AG04450 (cell line): ENCODE data around the gene NTRK2. TPM values are rescaled to one million over a fixed set of nuclear protein-coding genes. Genes with fewer than 3 reads are reported as not detected.

Experiments
- CTCF ChIA-PET: fragments of 300-600, 350-600 bp; formaldehyde crosslinking; extraction: SDS; loops from one replicate; lab custom pipeline; 2022; ENCODE audit warnings: antibody characterized with exemption, inconsistent platforms; lab: Charles Lee
- POLR2A ChIA-PET: fragments of 350-600 bp; formaldehyde crosslinking; extraction: SDS; loops from one replicate; lab custom pipeline; 2021; ENCODE audit warnings: antibody characterized with exemption, inconsistent platforms; lab: Yijun Ruan, JAX
- DNase-seq: peaks from one replicate; pipeline ENCODE4 v3.0.0-alpha.2; 2011; ENCODE audit warnings: low read depth, low spot score
- H3K27ac ChIP-seq: one replicate; pipeline ENCODE4 v1.5.1; 2012; ENCODE audit warnings: low read depth, low read length, control low read depth
- H3K27me3 ChIP-seq: one replicate; pipeline ENCODE4 v1.6.0; 2012; ENCODE audit warnings: low read length; ENCODE audit not compliant: control insufficient read depth, insufficient read depth
- H3K4me3 ChIP-seq: 2 replicates; pipeline ENCODE4 v1.5.1; 2011; ENCODE audit warnings: mild to moderate bottlenecking, low read depth, low read length, control low read depth
- H3K9me3 ChIP-seq: 2 replicates; pipeline ENCODE4 v1.5.1; 2012; ENCODE audit warnings: low read length; ENCODE audit not compliant: control insufficient read depth, insufficient read depth
- polyA plus RNA-seq: library from polyadenylated mRNA; depleted of rRNA; stranded (reverse); fragments of >200 nt; gene quantifications from 2 replicates; pipeline ENCODE4 v1.2.3, GENCODE V29; 2011
- TF ChIP-seq, protein P1 (sequence below): IDR thresholded peaks from 2 replicates; pipeline ENCODE4 v1.5.1; 2011; ENCODE audit warnings: low read depth, low read length, control low read depth, inconsistent platforms

Gene NTRK2
- polyA plus RNA-seq, 1 experiment: not detected

DNA sequence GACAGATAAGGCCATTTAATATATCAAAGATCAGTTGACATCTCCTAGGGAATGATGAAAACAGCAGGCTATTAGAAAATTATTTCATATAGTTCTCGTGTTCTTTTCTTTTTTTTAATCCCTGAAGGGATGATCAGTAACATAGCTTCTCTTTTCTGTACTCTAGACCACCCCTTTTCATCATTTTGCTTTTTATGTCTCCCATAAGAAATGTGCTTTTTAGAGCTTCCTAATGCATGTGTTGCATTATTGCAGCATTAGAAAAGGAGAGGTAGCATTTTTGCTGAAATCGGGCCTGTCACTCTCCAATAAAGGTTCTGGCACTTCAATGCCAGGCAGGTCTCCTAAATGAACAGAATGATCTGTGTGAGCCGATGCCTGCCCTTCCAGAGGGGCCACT, 143.3 kb downstream of the NTRK2 start:
- POLR2A ChIA-PET: no interaction called here
- Histone ChIP-seq H3K27me3 (no peaks in the 10 kb centered on the region), H3K27ac (no peak overlapping the region), H3K4me3 (no peak overlapping the region), H3K9me3 (no peaks in the 10 kb centered on the region)
- DNase-seq: no peak
- TF ChIP-seq, protein P1, sequence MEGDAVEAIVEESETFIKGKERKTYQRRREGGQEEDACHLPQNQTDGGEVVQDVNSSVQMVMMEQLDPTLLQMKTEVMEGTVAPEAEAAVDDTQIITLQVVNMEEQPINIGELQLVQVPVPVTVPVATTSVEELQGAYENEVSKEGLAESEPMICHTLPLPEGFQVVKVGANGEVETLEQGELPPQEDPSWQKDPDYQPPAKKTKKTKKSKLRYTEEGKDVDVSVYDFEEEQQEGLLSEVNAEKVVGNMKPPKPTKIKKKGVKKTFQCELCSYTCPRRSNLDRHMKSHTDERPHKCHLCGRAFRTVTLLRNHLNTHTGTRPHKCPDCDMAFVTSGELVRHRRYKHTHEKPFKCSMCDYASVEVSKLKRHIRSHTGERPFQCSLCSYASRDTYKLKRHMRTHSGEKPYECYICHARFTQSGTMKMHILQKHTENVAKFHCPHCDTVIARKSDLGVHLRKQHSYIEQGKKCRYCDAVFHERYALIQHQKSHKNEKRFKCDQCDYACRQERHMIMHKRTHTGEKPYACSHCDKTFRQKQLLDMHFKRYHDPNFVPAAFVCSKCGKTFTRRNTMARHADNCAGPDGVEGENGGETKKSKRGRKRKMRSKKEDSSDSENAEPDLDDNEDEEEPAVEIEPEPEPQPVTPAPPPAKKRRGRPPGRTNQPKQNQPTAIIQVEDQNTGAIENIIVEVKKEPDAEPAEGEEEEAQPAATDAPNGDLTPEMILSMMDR: no peak
- CTCF ChIA-PET: no interaction called here

DNA sequence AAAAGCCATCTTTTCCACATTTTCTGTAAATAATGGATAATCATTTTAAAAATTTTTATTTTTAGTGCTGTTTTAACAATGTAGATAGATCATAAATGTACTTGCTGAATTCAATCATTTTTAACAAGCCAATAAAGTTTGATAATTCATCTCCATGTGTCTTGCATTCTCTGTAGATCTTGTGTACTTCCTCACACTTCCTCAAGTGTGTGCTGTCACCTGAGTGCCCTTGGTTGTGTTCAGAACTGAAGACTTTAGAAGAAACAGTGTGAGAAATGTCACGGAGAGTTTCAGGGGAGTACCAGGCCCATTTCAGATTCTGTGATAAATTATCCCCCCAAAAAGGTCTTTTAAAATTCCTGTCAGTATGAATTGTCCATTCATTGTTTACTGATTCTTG, 146.0 kb downstream of the NTRK2 start:
- POLR2A ChIA-PET: no interaction called here
- DNase-seq: no peak
- H3K27ac ChIP-seq: no peak overlapping the region
- TF ChIP-seq, protein P1: no peak
- H3K9me3 ChIP-seq: peaks cover 5% of the 10 kb centered on the region; the same call in 1 of the 2 replicates
- H3K4me3 ChIP-seq: no peak overlapping the region
- no peaks in the 10 kb centered on the region for H3K27me3 ChIP-seq
- CTCF ChIA-PET: no interaction called here

DNA sequence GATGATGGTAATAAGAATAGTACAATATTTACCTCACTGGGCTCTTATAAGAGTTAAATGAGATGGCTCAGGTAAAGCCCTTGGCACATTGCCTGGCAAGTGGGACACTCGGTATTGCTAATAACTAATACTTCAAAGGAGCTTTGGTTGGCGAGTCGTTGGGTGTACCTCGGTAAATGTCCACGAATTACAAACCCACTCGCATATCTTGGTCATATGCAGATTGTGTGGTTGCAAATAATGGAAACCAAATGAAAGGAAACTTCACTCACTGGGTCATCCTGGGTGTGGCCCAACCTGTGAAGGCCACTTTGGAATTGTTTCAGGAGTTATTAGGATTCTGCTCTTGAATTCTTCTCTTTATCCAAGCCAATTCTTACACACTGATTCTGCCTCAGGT, 147.5 kb downstream of the NTRK2 start:
- H3K9me3 ChIP-seq: peaks cover 5% of the 10 kb centered on the region; the same call in 1 of the 2 replicates
- no peaks in the 10 kb centered on the region for H3K27me3 ChIP-seq
- no peak overlapping the region for H3K4me3 ChIP-seq
- ChIA-PET CTCF (no interaction called here), POLR2A (no interaction called here)
- no peak for DNase-seq
- TF ChIP-seq, protein P1: no peak
- no peak overlapping the region for H3K27ac ChIP-seq

DNA sequence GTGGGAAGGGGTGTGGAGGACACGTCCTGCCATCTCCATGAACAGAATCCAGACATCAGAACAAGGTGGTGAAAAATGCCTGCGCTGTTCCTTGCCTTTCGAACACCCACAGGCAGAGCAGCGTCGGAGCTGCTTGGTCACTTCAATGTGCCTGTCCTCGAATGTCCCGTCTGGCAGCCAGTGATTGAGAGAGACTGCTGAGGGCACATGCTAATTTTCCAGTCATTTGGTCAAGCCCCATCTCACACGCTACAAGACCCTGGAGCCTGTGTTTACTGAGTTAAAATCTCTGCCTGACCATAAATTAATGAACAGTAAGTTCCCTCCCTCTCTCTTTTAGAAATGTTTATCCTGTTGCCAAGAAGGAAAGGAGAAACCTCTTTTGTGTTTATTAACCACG, 149.3 kb downstream of the NTRK2 start:
- ChIA-PET POLR2A (no interaction called here), CTCF (no interaction called here)
- Histone ChIP-seq H3K4me3 (no peak overlapping the region), H3K27me3 (no peaks in the 10 kb centered on the region), H3K27ac (no peak overlapping the region), H3K9me3 (peaks cover 5% of the 10 kb centered on the region)
- no peak for DNase-seq
- TF ChIP-seq, protein P1: no peak

DNA sequence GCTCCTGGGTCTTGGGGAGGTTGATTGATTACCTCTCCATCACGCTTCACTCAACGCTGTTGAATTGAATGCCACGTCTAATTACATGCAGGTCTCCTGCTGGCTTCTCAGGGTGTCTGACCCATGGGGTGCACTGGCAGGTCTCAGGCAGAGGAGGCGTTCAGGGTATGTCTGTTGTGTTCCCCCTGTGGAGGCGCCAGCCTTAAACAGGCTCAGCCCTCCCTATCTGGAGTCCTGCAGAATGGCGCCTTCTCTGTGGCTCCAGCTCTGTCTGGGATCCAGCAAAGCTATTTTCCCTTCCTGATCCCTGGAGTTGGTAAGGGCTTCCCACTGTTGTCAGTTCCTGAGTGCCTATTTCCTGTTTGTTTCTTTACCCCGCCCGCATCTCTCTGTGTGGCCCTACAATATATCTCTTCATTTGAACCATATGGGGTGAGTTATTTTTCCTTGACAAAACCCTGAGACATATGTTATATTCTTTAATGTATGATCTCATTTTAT, 150.0 kb downstream of the NTRK2 start:
- POLR2A ChIA-PET: no interaction called here
- Histone ChIP-seq H3K27ac (no peak overlapping the region), H3K4me3 (no peak overlapping the region), H3K27me3 (no peaks in the 10 kb centered on the region), H3K9me3 (peaks cover 10% of the 10 kb centered on the region)
- no peak for DNase-seq
- CTCF ChIA-PET: no interaction called here
- TF ChIP-seq, protein P1: no peak
